Right cardiac atrium (tissue), 5 donors: ENCODE data around the gene FECH. TPM values are rescaled to one million over a fixed set of nuclear protein-coding genes. Genes with fewer than 3 reads are reported as not detected.
"Not testable (repeated sequence)": the region's sequence is repeated elsewhere in the genome, so short reads cannot be mapped to it uniquely, and the experiment has no call there.

ENCODE experiments used
- ATAC-seq, 2 donors: fragments of 200-7000 bp; cut with Tn5 transposase; one replicate each; pipeline versions ENCODE4 v1.8.0 to v1.9.1; 2020; ENCODE audit warnings: moderate library complexity in 2 of 2, mild to moderate bottlenecking in 1 of 2
- DNase-seq, 3 donors: peaks; one replicate each; pipeline ENCODE4 v3.0.0-alpha.2; 2020
- H3K27ac ChIP-seq: one replicate; pipeline ENCODE4 v1.5.1; 2013; ENCODE audit warnings: mild to moderate bottlenecking, low read length, control low read depth, moderate library complexity
- H3K27me3 ChIP-seq: one replicate; pipeline ENCODE4 v1.6.1; 2013; ENCODE audit not compliant: control insufficient read depth, insufficient read depth
- H3K4me1 ChIP-seq: one replicate; pipeline ENCODE4 v1.6.1; 2013; ENCODE audit warnings: low read length; ENCODE audit not compliant: control insufficient read depth, insufficient read depth
- H3K4me3 ChIP-seq: one replicate; pipeline ENCODE4 v1.5.1; 2013; ENCODE audit warnings: low read length, control low read depth
- H3K9me3 ChIP-seq: one replicate; pipeline ENCODE4 v1.6.1; 2013; ENCODE audit warnings: low read length; ENCODE audit not compliant: control insufficient read depth
- whole genome bisulfite sequencing: extraction: QIAGEN DNeasy Blood & Tissue Kit; methylation state at CpG from one replicate; pipeline ENCODE4 v1.1.7; 2013; 5-methylcytosine and 5-hydroxymethylcytosine counted together
- intact Hi-C, 4 donors: fragments of 100-400 bp; cut with DNase I; formaldehyde crosslinking; loops; one replicate each; pipeline versions ENCODE4 v1.11.0 to v1.14.0; 2022 to 2023
- polyA plus RNA-seq: library from polyadenylated mRNA; stranded (reverse); fragments of 200-250 nt; gene quantifications from one replicate; pipeline ENCODE4 v1.2.3, GENCODE V29; 2013
- total RNA-seq, 4 donors: library from RNA; stranded (reverse); fragmentation: NEBNext Ultra II Directional; extraction: Animal tissue kit (Norgen Biotek cat#: 25700); gene quantifications; one replicate each; pipeline ENCODE4 v1.2.1, GENCODE V29; 2021
- donor health status: healthy with polysubstance abuse.
- donor health status: DM: no; HTN: yes; CAD: no.
- donor health status: DM: no; HTN: no; CAD: no.
- donor health status: DM: no; HTN: yes; CAD: no; lungs with severe emphysema.
- donor health status: DM: yes; HTN: yes; CAD: no.

Gene FECH
- total and polyA plus RNA-seq, 5 donors = 7.6 to 30.6 (median 23.1) TPM

GRCh38 chr18:57529151-57529550 lies 57.4 kb downstream of the FECH start:
- H3K9me3 ChIP-seq = no peaks in the 10 kb centered on the region
- 80% methylated on average over 7 of the region's 7 CpGs for WGBS
- no peak overlapping the region for H3K27ac ChIP-seq
- ATAC-seq (no peak), DNase-seq (no peak)
- intact Hi-C loops = no loop called here
- no peak overlapping the region for H3K4me3 ChIP-seq
- no peaks in the 10 kb centered on the region for H3K27me3 ChIP-seq
- peaks cover 2% of the 10 kb centered on the region for H3K4me1 ChIP-seq

GRCh38 chr18:57527556-57528229 lies 58.8 kb downstream of the FECH start:
- Histone ChIP-seq H3K27ac (no peak overlapping the region), H3K4me3 (no peak overlapping the region), H3K4me1 (no peaks in the 10 kb centered on the region), H3K9me3 (no peaks in the 10 kb centered on the region), H3K27me3 (no peaks in the 10 kb centered on the region)
- intact Hi-C loops = no loop called here
- 59% methylated on average over 13 of the region's 13 CpGs for WGBS
- no peak for ATAC-seq
- no peak for DNase-seq

- Histone ChIP-seq H3K4me3 (no peak overlapping the region), H3K27me3 (no peaks in the 10 kb centered on the region), H3K9me3 (no peaks in the 10 kb centered on the region), H3K27ac (no peak overlapping the region), H3K4me1 (no peaks in the 10 kb centered on the region)
- peak in 1 of 3 donors; percentile 49 for DNase-seq
- WGBS = 68% methylated on average over 11 of the region's 11 CpGs
- intact Hi-C loops = no loop called here
- no peak for ATAC-seq
These were observed 63.1 kb downstream of the FECH start for GRCh38 chr18:57523171-57523956.

GRCh38 chr18:57522348-57522747 lies 64.2 kb downstream of the FECH start:
- H3K4me1 ChIP-seq, H3K27me3 ChIP-seq, ATAC-seq, H3K27ac ChIP-seq, intact Hi-C loops, H3K4me3 ChIP-seq, DNase-seq, H3K9me3 ChIP-seq: not testable (repeated sequence)

- H3K4me1 ChIP-seq = no peaks in the 10 kb centered on the region
- H3K9me3 ChIP-seq = no peaks in the 10 kb centered on the region
- DNase-seq = no peak
- H3K27ac ChIP-seq = no peak overlapping the region
- no peak overlapping the region for H3K4me3 ChIP-seq
- H3K27me3 ChIP-seq = no peaks in the 10 kb centered on the region
- 74% methylated on average over 7 of the region's 7 CpGs for WGBS
- intact Hi-C loops = no loop called here
- ATAC-seq = no peak
These were observed 66.7 kb downstream of the FECH start for GRCh38 chr18:57519668-57520424.

- Histone ChIP-seq H3K27me3 (no peaks in the 10 kb centered on the region), H3K27ac (no peak overlapping the region), H3K9me3 (no peaks in the 10 kb centered on the region), H3K4me1 (no peaks in the 10 kb centered on the region), H3K4me3 (no peak overlapping the region)
- 79% methylated on average over 10 of the region's 10 CpGs for WGBS
- ATAC-seq (no peak), DNase-seq (no peak)
- intact Hi-C loops = no loop called here
These were observed 68.0 kb downstream of the FECH start for GRCh38 chr18:57518533-57518932.

- no peak for ATAC-seq
These were observed 70.4 kb downstream of the FECH start for GRCh38 chr18:57516056-57516455.

GRCh38 chr18:57505231-57505630 lies 81.3 kb downstream of the FECH start:
- no peak overlapping the region for H3K4me3 ChIP-seq
- H3K4me1 ChIP-seq = no peaks in the 10 kb centered on the region
- 24% methylated on average over 1 of the region's 1 CpG for WGBS
- H3K27me3 ChIP-seq = no peaks in the 10 kb centered on the region
- DNase-seq (no peak), ATAC-seq (no peak)
- intact Hi-C loops = no loop called here
- no peak overlapping the region for H3K27ac ChIP-seq
- H3K9me3 ChIP-seq = no peaks in the 10 kb centered on the region

More at GRCh38 chr18:57516056-57516455, 70.4 kb downstream of the FECH start:
- Histone ChIP-seq H3K27ac (no peak overlapping the region), H3K27me3 (no peaks in the 10 kb centered on the region), H3K9me3 (no peaks in the 10 kb centered on the region), H3K4me1 (no peaks in the 10 kb centered on the region), H3K4me3 (no peak overlapping the region)
- 60% methylated on average over 6 of the region's 6 CpGs for WGBS
- DNase-seq = no peak
- intact Hi-C loops = no loop called here

GRCh38 chr18:57502624-57503023 lies 83.9 kb downstream of the FECH start:
- no peak overlapping the region for H3K27ac ChIP-seq
- DNase-seq = no peak
- 66% methylated on average over 9 of the region's 9 CpGs for WGBS
- no peaks in the 10 kb centered on the region for H3K4me1 ChIP-seq
- H3K27me3 ChIP-seq = no peaks in the 10 kb centered on the region
- ATAC-seq = no peak
- no peaks in the 10 kb centered on the region for H3K9me3 ChIP-seq
- no peak overlapping the region for H3K4me3 ChIP-seq
- intact Hi-C loops = no loop called here

GRCh38 chr18:57498682-57499256 lies 87.7 kb downstream of the FECH start:
- 70% methylated on average over 5 of the region's 5 CpGs for WGBS
- DNase-seq = no peak
- ATAC-seq = no peak
- Histone ChIP-seq H3K4me1 (no peaks in the 10 kb centered on the region), H3K27ac (no peak overlapping the region), H3K9me3 (no peaks in the 10 kb centered on the region), H3K4me3 (no peak overlapping the region), H3K27me3 (no peaks in the 10 kb centered on the region)
- intact Hi-C loops = no loop called here
